Esophagus (tissue), 2 donors: ENCODE measurements around the gene PWWP3B. TPM values are rescaled to one million over a fixed set of nuclear protein-coding genes. Genes with fewer than 3 reads are reported as not detected.
"Not testable (repeated sequence)": the region's sequence is repeated elsewhere in the genome, so short reads cannot be mapped to it uniquely, and the experiment has no call there.

Experiments used
- H3K27ac ChIP-seq, 2 donors: one replicate each; pipeline ENCODE4 v1.5.1; 2013; ENCODE audit warnings: low read depth in 2 of 2, mild to moderate bottlenecking in 2 of 2, inconsistent platforms in 1 of 2, low read length in 1 of 2, moderate library complexity in 1 of 2
- H3K27me3 ChIP-seq, 2 donors: one replicate each; pipeline ENCODE4 v1.6.1; 2013; ENCODE audit warnings: low read length in 2 of 2, control low read depth in 1 of 2, mild to moderate bottlenecking in 1 of 2; ENCODE audit not compliant: insufficient read depth in 2 of 2, control insufficient read depth in 1 of 2
- H3K36me3 ChIP-seq, 2 donors: one replicate each; pipeline ENCODE4 v1.6.1; 2013; ENCODE audit warnings: low read length in 1 of 2; ENCODE audit not compliant: control insufficient read depth in 2 of 2, insufficient read depth in 2 of 2
- H3K4me1 ChIP-seq, 2 donors: one replicate each; pipeline ENCODE4 v1.6.1; 2013; ENCODE audit warnings: low read length in 1 of 2; ENCODE audit not compliant: control insufficient read depth in 2 of 2, insufficient read depth in 2 of 2
- H3K4me3 ChIP-seq, 2 donors: one replicate each; pipeline ENCODE4 v1.5.1; 2013; ENCODE audit warnings: low read length in 2 of 2, mild to moderate bottlenecking in 2 of 2, low read depth in 1 of 2, moderate library complexity in 1 of 2
- H3K9me3 ChIP-seq, 2 donors: one replicate each; pipeline ENCODE4 v1.6.1; 2013; ENCODE audit warnings: mild to moderate bottlenecking in 2 of 2, low read depth in 1 of 2, low read length in 1 of 2, moderate library complexity in 1 of 2; ENCODE audit not compliant: control insufficient read depth in 2 of 2, insufficient read depth in 1 of 2
- WGBS, 2 donors: extraction: QIAGEN DNeasy Blood & Tissue Kit; methylation state at CpG; one replicate each; pipeline ENCODE4 v1.1.7; 2013; 5-methylcytosine and 5-hydroxymethylcytosine counted together
- polyA plus RNA-seq, 2 donors: library from polyadenylated mRNA; stranded (reverse); fragments of 200-250 nt; gene quantifications; one replicate each; pipeline ENCODE4 v1.2.3, GENCODE V29; 2013
- donor health status: healthy with polysubstance abuse.
- donor health status: Bipolar disorder and iron deficiency.

The PWWP3B gene
- polyA plus RNA-seq, 2 donors: 0.01 TPM; not detected in 1

GRCh38 chrX:106178826-106179225, 10.7 kb downstream of the PWWP3B start:
- WGBS, 2 donors: 79 to 83% methylated on average over 5 of the region's 5 CpGs
- no peaks in the 10 kb centered on the region for H3K4me1 ChIP-seq
- no peak overlapping the region for H3K27ac ChIP-seq
- no peak overlapping the region for H3K4me3 ChIP-seq
- H3K9me3 ChIP-seq: no peaks in the 10 kb centered on the region
- H3K27me3 ChIP-seq: peaks cover 0 to 3% of the 10 kb centered on the region in 2 donors
- H3K36me3 ChIP-seq: no peaks in the 10 kb centered on the region

- not testable (repeated sequence) for H3K36me3 ChIP-seq, H3K27ac ChIP-seq, H3K4me3 ChIP-seq, H3K9me3 ChIP-seq, H3K4me1 ChIP-seq, H3K27me3 ChIP-seq
- 81 to 87% methylated on average over 6 of the region's 6 CpGs for WGBS, 2 donors
These were observed 15.6 kb downstream of the PWWP3B start for GRCh38 chrX:106183685-106184084.

DNA sequence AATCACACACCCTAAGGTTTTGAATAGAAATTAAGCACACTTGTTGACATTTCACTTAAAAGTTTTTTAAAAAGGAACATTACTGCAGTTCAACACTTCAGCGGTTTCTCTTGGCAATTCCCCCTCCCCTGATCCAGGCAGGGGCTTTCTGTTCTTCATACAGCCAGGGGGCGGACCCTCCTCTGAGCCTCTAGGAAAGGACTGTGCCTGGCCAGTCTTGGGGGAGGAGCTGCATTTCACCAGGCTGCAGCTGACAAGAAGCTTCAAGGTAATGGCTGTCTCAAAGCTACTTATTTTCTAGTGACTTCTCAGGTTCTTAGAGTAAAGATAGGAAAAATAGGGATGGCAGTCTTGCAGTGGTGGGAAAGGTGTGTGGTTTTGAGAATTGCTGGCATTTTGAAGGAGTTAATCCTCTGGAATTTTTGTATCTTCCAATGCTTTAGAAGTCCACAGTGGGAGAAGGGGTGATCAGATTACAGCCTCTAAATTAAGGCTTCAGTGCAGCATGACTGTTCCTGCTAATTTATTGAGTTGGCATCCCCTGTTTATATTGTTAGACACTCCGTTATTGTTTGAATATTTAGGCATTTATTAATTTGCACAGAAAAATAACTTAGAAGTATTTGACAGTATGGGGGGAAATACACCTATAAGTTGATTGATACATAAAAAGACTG, 33.5 kb downstream of the PWWP3B start:
- Histone ChIP-seq H3K27ac (no peak overlapping the region), H3K27me3 (peaks cover 0 to 5% of the 10 kb centered on the region in 2 donors), H3K36me3 (no peaks in the 10 kb centered on the region), H3K9me3 (no peaks in the 10 kb centered on the region), H3K4me3 (no peak overlapping the region), H3K4me1 (no peaks in the 10 kb centered on the region)
- 22 to 35% methylated on average over 3 of the region's 3 CpGs for WGBS, 2 donors

DNA sequence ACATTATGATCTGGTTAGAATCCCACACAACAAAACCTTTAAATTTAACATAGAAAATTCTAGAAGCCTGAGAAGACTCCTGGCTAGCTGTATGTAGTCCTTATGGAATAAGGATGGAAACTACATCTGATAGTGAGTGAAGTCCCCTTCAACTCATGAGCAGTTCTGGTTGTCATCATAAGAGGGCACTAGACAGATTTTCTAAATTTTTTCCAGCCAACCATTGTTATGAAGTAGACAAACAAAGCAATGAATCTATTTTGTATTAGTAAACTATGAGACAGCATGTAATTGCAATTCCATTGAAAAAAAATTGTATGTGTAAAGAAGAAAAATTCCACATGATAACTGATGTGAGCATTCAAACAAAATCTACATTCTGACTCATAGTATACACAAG, 35.2 kb downstream of the PWWP3B start:
- peaks cover 0 to 5% of the 10 kb centered on the region in 2 donors for H3K27me3 ChIP-seq

DNA sequence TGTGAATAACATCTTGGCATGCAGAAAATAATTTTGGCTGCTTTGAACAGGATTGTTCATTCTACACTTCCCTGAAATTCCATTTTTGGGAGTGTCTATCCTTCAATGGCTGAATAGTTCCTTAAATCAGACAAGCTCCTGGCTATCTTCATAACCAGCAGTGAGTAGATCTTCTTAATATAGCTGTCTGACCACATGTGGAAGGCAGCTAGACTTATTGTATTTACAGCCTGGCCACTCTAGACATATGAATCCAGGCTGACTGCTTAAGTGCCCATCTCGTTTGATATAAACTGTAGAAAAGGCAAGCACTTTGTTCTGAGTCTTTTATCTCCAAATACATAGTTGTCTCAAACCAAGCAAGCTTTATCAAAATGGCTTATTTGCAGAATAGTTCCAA, 40.0 kb downstream of the PWWP3B start:
- Histone ChIP-seq H3K4me1 (no peaks in the 10 kb centered on the region), H3K36me3 (no peaks in the 10 kb centered on the region), H3K4me3 (no peak overlapping the region), H3K9me3 (peaks cover 0 to 4% of the 10 kb centered on the region in 2 donors), H3K27ac (no peak overlapping the region), H3K27me3 (peaks cover 0 to 5% of the 10 kb centered on the region in 2 donors)
- 24 to 31% methylated on average over 1 of the region's 1 CpG for WGBS, 2 donors

More for the DNA sequence above, 35.2 kb downstream of the PWWP3B start:
- no peak overlapping the region for H3K27ac ChIP-seq
- no peaks in the 10 kb centered on the region for H3K4me1 ChIP-seq
- no peak overlapping the region for H3K4me3 ChIP-seq
- H3K36me3 ChIP-seq: no peaks in the 10 kb centered on the region
- H3K9me3 ChIP-seq: no peaks in the 10 kb centered on the region

Other genes starting within 250 kb of the PWWP3B start
- not detected for gene SERPINA7, start 129.6 kb upstream of the PWWP3B start, polyA plus RNA-seq